Mesenteric fat pad (tissue), 1 donor: ENCODE measurements around the gene LAMC3. TPM values are rescaled to one million over a fixed set of nuclear protein-coding genes. Genes with fewer than 3 reads are reported as not detected.

ENCODE experiments used
- DNase-seq: peaks from one replicate; pipeline ENCODE4 v3.0.0-alpha.2; 2020; ENCODE audit warnings: low spot score
- total RNA-seq: library from RNA; stranded (reverse); fragmentation: NEBNext Ultra II Directional; extraction: Animal tissue kit (Norgen Biotek cat#: 25700); gene quantifications from one replicate; pipeline ENCODE4 v1.2.1, GENCODE V29; 2021
- donor health status: DM: yes; HTN: yes; CAD: no.

LAMC3 gene
- total RNA-seq, 1 donor from 2014 or later = 4.8 TPM

DNA sequence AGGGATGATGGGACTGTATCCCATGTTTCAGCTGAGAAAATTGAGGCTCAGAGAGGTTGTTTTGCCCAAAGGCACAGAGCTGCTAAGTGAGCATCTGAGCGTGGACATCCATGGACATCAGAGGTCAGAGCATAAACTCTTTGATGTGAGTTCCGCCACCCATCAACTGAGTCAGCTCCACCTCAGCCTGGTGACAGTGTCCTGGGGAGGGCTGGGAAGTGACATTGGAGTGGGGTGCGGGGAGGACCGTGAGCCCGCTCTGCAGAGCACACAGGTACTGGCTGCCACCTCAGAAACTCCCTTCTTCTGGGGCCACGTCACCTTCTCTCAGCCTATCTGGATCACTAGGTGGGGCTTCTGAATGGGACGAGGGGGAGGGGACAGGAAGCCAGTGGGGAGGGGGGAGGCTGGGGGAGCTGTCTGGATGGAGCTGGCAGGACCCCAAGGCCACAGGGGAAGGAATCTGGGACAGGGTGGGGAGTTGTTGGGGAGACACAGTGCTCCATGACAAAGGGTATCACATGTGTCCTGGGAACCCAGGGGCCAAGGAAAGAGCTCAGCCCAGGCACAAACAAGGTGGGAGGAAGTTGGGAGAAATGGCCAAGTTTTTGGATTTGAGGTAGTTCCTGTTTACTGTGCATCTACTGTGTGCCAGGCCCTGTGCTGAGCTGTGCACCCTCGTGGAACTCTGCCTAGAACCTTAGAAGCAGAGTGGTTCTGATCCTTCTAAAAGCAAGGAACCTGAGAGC is 2.5 kb downstream of the LAMC3 start:
- DNase-seq = no peak

DNA sequence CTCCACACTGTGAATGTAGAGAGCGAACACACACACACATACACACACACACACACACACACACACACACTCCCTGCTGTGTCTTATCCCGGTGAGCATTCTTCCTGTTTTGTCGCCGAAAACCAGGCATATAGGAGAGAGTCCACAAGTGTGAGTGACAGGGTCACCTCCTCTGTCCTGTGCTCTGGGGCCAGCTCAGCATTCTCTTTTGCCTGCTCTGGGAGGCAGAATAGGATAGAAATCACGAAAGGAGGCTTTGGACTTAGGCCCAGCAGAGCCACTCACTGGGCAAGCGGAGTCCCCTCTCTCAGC is 3.0 kb downstream of the LAMC3 start:
- DNase-seq = no peak

DNA sequence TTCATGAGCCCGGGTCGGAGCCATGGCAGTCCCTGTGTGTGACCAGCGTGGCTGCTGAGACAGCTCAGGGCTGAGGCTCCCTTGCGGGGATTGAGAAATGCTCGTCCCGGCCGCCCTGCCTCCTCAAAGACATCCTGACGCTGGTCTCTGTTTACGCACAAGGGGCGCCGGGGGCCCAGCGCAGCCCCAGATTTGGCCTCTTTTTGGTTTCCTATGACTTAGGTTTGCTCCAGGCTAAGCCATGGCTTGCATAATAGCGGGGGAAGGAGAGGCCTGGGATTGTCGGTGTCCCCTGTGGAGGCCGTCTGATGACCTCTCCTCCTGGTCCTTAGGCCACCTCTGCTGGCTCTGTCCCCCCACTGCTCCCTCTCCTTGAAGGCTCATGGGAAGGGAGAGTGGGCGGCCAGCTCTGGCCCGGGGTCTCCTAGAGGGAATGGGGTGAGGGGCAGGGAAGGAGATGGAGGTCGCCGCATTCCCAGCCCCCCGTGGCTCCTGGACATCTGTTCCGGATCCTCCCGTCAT is 3.5 kb downstream of the LAMC3 start:
- DNase-seq = no peak

DNA sequence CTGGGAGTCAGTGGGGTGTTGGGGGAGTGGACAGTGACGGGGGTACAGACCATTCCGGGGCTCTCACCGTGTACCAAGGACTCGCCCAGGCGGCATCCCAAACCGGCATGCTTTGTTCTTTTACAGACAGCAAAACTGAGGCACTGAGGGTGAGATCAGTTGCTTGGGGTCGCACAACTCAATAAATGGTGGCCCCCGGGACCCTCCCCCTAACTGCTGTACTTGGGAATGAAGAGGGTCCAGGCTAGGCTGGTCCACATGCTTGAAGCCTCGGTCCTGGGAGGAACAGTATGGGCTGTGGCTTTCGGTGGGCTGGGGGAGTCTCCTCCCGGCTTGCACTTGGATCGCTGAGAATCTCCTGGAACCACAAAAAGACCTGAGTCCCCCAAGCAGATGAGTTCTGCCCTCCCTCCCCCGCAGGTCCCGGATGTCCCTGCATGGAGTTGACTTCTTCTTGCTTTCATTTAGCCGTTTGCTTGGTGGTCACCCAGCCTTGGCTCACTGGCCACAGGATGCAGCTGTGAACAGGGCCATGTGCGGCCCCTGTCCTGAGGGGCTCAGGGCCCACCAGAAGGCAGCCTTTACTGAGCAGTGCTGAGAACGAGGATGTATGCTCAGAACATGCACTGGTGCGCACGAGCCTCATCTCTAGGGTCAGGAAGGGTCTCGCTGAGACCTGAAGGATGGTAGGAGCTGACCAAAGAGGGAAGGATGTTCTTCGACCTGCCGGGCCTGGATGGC is 4.2 kb downstream of the LAMC3 start:
- DNase-seq = no peak

DNA sequence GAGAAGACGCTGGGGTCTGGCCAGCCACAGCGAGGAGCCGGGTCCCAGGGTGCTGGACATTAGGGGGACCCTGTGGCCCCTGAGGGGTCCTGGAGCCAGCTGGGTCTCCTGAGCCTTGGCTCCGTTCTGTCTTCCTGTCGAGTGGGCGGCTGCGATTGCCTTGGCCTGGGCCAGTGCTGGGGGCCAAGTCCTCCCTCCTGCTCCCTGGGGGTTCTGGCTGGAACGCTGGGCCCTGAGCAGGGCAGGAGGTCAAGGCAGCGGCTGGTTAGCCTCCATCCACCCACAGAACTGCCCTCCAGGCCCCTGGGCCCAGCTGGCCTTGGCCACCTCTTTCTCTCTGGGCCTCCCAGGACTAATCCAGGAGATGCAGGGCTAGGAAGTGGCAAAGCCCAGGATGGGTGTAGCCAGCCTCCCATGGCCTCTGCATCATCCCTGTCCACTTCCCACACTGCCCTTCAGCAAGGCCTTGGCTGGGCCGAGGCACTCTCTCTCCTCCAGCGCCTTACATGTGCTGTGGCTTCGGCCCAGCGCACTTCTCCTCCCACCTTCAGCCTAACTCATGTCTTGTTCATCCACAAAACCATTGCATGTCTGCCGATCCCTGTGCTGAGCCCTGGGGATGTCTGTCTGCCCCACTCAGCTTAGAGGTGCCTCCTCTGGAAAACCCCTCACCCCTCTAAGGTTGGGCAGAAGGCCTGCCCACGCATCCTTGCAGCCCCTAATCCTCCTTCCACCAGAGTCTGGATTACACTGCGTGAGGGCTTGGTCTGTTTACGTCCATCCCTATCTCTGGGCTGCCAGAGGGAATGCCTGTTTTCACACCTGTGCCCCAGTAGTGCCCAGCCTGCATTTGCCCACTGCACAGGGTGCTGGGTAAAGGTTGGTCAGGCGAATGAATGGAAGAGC is 5.0 kb downstream of the LAMC3 start:
- no peak for DNase-seq

DNA sequence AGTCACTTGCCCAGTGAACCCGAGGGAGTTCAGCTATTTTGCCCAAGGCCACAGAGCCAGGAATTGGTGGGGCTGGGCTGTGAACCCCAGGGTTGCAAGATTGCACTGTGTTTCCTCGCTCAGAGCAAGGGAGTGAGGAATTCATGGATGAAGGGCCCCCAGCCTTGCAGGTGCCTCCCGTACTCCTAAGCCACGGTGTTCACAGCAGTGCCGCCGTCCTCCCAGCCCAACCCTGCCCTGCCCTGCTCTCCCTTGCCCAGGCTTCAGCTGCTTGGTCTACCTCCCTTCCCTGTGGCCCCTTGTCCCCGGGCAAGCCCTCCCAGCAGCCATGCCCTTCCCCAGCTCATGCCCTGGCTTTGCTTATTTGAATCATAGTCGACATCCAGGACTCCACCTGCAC is 6.1 kb downstream of the LAMC3 start:
- DNase-seq = no peak

DNA sequence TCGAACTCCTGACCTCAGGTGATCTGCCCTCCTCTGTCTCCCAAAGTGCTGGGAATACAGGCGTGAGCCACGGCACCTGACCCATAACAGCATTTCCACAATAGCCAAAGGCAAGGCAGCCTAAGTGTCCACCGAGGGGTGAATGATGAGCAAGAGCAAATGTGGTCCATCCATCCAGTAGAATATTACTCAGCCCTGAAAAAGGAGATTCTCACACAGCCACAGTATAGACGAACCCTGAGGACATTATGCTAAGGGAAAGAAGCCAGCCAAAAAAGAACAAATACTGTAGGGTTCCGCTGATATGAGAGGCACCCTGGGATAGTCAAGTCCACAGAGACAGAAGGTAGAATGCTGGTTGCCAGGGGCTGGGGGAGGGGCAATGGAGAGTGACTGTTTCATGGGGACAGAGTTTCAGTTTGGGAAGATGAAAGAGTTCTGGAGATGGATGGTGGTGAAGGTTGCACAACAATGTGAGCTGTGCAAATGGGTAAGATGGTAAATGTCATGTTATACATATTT is 7.0 kb downstream of the LAMC3 start:
- no peak for DNase-seq

DNA sequence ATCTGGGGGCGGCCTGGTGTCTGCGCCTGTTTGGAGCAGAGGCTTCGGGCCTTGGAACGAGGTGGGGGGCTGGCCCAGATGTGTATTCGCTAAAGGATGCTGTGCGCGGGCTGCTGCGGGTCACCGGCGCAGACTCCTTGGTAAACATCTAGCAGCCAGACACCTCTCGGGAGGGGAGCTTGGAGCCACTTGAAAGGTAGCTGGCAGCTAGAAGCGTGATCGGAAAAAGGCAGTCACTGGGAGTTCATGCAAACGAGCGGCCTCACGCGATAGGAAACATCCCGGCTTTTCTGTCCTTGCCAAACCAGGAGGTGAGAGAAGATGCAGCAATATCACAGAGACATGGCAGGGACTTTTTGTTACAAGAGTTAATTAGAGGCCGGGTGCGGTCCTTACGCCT is 8.1 kb downstream of the LAMC3 start:
- DNase-seq = no peak

DNA sequence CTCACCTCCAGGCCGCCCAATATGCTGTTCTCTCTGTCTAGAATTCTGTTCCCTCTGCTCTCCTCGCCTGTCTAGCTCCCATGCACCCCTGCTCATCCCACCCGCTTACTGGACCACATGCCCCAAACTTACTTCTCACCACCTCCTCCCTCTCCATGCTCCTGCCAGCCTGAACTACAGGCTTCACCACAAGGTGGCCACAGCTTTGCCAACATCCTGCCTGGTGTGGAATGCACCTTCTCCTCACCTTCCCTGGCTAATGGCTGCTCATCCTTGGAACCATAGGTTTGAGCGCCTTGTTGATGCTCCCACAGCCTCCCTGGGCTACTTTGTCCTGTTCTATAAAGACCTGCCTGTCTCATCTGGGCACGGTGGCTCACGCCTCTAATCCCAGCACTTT is 9.6 kb downstream of the LAMC3 start:
- DNase-seq = no peak

DNA sequence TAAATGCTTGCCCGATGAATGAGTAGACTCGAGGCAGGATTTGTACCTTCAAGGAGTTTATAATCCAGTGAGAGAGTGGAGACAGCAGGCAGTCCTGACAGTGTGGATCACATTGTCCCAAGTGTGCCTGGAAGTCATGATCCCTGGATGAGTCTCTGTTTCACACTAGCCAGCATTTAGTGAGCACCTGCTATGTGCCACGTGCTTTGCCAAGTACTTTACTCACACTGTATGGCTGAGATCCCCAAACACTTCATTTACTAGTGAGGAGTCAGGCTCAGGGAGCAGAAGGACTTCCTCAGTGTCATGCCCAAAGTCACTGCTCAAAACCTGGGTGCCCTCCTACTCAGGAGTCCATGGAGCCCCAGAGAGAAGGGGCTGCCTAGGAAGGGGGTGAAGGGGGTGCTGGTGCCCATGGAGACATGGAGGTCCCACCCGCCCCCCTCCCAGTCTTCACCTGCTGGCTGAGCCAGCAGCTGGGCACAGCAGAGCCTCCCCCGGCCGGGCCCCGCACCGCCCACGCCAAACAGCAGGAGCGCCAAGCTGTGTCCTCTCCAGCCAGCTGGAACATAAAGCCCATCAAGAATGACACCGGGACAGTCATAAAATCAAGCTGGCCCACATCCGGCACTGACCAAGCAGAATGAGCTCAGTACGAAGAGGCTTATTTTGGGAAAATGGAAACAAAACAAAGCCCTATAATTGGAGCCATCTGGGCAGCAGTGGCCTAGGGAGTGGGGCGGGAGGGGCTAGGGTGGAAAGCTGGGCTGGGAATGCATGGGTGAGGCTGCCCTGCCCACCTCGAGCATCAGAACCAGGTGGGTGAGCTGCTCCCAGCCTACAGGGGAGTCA is 10.6 kb downstream of the LAMC3 start:
- DNase-seq = no peak

DNA sequence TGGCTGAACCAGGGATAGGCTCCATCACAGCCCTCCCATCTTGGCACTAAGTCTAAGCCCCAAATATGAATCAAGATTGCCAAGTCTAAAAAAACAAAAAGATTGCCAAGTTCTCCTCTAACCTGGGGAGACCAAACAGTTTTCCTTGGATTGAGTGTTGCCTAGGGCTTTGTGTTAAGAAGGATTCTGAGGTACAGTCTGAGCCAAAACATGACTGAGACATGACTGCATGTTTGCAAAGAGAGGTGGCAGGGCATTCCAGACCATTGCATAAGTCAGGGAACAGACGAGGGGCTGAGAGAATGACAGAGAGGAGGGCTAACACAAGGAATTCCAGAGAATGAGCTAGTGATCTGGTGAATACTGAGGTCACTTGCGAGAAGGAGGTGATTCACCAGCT is 11.4 kb downstream of the LAMC3 start:
- no peak for DNase-seq

DNA sequence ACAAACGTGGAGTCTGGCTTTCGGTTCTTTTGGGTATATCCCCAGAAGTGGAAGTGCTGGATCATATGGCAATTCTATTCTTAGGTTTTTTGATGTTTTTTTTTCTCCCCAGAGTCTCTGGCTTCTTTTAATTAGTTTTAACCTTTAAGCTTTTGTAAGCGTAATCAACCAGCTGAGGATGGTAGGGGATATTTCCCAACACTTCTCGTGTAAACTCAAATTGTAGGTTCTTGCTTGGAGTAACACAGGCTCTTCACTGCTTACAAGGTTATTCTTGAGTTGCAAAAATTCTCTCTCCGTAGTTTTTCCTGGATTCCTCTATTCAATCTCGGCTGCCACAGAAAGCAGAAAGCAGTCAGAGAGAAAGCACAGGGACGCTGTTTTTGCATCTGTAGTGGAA is 11.9 kb downstream of the LAMC3 start:
- no peak for DNase-seq

DNA sequence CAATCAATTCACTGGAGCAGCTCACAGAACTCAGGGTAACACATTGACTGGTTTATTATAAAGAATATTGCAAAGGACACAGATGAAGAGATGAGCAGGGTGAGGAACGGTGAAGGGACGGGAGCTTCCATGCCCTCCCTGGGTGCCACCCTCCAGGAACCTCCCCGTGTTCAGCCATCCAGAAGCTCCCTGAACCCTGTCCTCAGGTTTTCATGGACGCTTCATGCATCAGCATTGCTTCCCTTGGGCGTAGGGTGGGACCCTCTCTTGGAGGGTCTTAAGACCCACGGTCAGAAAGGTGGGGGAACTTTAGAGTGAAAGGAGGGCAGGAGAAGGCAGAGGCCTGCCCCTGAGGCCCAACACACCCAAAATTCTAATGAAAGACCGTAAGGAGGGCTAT is 12.8 kb downstream of the LAMC3 start:
- no peak for DNase-seq

DNA sequence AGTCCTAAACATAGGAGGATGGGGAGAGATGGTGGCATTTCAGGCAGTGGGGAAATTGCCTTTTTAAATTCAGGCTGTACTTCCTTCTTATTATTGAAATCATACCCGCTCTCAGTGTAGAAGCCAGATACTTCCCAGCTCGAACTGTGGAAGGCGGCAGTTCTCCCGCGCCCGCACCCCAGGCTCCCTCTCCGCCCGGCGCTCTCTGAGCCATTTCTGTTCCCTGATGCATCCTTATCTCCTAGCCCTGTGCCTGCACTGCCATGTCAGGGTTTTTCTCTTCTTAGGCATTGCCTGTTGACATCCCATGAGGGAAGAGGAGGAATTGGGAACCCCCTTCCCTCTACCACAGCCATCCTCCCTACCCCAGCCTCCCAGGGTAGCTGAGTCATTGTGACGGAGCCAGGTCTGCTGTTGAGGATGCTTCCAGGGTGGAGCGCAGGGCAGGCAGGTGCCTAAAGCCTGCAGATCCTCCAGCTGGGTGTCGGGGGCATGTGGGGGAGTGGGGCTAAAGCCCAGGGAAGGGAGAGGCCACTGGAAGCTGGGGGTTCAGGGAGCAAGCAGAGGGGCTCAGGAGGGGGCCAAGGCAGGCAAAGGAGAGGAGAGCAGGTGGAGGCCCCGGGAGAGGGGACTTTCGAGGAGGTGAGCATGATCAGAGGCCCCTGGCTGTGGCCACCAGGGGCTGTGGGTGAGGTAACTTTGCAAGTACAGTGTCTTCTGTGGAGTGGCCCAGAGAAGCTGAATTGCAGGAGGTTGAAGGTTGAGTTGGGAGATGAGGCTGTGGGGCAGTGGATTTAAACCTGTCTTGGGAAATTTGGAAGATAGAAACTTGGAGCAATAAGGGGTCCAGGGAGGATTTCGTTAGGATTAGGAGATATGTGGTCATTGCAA is 16.2 kb downstream of the LAMC3 start:
- DNase-seq = no peak

DNA sequence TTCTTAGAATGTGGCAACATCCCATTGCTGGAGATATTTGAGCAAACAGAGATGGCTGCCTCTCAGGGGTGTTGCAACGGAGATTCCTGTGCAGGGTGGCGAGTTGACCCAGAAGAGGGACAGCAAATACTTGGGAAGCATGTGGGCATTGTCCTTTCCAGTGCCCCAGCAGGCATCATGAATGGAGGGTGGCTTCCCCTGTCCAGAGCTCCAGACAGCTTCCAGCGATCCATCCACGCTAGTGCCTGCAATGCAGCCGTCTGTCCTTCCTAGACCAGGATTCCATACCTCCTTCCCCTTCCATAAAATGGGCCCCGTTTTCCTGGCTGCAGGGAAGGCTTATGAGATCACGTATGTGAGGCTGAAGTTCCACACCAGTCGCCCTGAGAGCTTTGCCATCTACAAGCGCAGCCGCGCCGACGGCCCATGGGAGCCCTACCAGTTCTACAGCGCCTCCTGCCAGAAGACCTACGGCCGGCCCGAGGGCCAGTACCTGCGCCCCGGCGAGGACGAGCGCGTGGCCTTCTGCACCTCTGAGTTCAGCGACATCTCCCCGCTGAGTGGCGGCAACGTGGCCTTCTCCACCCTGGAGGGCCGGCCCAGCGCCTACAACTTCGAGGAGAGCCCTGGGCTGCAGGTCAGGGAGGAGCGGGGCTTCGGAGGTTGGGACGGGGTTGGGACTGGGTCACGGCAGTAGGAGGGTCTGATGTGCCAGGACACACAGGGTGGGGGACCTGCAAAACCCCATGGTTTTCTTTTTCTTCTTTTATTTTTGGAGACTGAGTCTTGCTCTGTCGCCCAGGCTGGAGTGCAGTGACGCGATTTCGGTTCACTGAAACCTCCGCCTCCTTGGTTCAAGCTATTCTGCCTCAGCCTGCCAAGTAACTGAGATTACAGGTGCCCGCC is 17.2 kb downstream of the LAMC3 start:
- DNase-seq = no peak

DNA sequence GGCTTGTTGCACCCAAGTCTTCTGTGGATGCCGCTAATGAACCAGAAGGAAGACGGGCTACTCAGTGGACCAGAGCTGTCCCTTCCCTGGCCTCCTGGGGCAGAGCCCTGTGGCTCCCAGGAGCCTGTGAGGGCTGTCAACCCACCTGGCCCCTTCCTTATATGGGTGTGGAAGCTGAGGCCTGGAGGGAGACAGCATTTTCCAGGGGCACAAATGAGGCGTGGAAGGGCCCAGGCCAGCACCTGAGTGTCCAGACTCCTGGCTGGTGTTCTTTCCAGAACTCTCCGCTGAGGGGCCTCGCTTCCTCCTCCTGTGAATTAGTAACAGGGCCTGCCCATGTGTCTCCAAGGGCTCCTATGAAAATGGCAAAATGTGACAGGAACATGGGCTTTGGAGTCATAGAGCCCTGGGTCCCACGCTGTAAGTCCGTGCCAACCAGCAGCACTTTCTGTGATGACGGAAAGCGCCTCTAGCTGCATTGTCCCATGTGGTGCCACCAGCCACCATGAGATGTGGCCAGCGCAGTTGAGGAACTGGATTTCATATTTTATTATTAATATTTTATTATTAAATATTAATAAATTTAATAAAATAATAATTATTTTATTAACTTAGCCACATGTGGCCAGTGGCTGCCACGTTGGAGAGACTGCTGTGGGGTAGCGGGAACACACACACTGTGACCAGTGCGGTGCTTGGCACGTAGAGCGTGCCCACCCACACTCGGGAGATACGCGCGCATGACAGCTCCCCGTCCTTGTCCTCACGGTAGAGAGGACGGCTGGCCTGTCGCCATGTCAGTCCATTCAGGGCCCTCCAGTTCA is 18.3 kb downstream of the LAMC3 start:
- no peak for DNase-seq

DNA sequence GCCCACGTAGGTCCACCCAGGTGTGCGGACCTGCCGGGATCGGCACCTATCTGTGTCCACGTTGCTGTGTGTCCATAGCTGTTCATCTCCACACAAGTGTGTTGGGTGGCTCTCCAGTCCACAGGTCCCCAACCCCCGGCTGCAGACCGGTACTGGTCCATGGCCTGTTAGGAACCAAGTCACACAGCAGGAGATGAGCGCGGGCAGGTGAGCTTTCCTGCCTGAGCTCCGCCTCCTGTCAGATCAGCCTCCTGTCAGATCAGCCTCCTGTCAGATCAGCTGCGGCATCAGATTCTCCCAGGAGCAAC is 18.9 kb downstream of the LAMC3 start:
- no peak for DNase-seq
